IMR-90 (cell line): ENCODE measurements around the gene AK2. TPM values are rescaled to one million over a fixed set of nuclear protein-coding genes. Genes with fewer than 3 reads are reported as not detected.

Experiments
- ATAC-seq: fragments of 200-7000 bp; cut with Tn5 transposase; 2 replicates; pipeline ENCODE4 v1.9.1; 2020; ENCODE audit warnings: low read depth, mild to moderate bottlenecking, moderate library complexity
- BruUV-seq: library from RNA; stranded (reverse); fragments of 400-500 nt; replicated peaks from 2 replicates; lab custom pipeline; 2021; lab: Mats Ljungman, UMichigan
- CTCF ChIA-PET: fragments of 300-600 bp; formaldehyde crosslinking; extraction: SDS; loops from one replicate; lab custom pipeline; 2021; ENCODE audit warnings: antibody characterized with exemption; lab: Yijun Ruan, JAX
- POLR2A ChIA-PET: fragments of 300-600 bp; sonication (Branson Sonifier 250); formaldehyde crosslinking; loops from one replicate; lab custom pipeline; 2022; ENCODE audit warnings: antibody characterized with exemption; ENCODE audit not compliant: unreplicated experiment; lab: Charles Lee
- DNase-seq: peaks from one replicate; pipeline ENCODE4 v3.0.0; 2013
- H2AFZ ChIP-seq: replicated peaks from 2 replicates; pipeline ENCODE3; 2013; ENCODE audit warnings: low read length, mild to moderate bottlenecking; ENCODE audit not compliant: poor library complexity
- H2AK5ac ChIP-seq: 2 replicates; pipeline ENCODE4 v1.6.1; 2013; ENCODE audit warnings: low read depth, low read length, inconsistent platforms
- H2AK9ac ChIP-seq: replicated peaks from 2 replicates; pipeline ENCODE3; 2013; ENCODE audit warnings: mild to moderate bottlenecking, low read depth, low read length, moderate library complexity; ENCODE audit not compliant: poor library complexity
- H2BK120ac ChIP-seq: 2 replicates; pipeline ENCODE4 v1.6.1; 2013; ENCODE audit warnings: low read depth, low read length, inconsistent platforms
- H2BK15ac ChIP-seq: 3 replicates; pipeline ENCODE4 v1.6.1; 2013; ENCODE audit warnings: low read depth, low read length, inconsistent platforms
- H2BK20ac ChIP-seq: 2 replicates; pipeline ENCODE4 v1.6.1; 2013; ENCODE audit warnings: low read depth, mild to moderate bottlenecking, inconsistent platforms, low read length, moderate library complexity
- H2BK5ac ChIP-seq: 2 replicates; pipeline ENCODE4 v1.6.1; 2013; ENCODE audit warnings: mild to moderate bottlenecking, low read depth, low read length, inconsistent platforms; ENCODE audit not compliant: poor library complexity, severe bottlenecking
- H3K14ac ChIP-seq: replicated peaks from 2 replicates; pipeline ENCODE4 v1.6.1; 2013; ENCODE audit warnings: low read depth, low read length, inconsistent platforms
- H3K18ac ChIP-seq: 2 replicates; pipeline ENCODE4 v1.6.1; 2013; ENCODE audit warnings: low read depth, low read length, control low read depth
- H3K23ac ChIP-seq: 2 replicates; pipeline ENCODE4 v1.6.1; 2013; ENCODE audit warnings: low read depth, low read length, inconsistent platforms
- H3K27ac ChIP-seq: 2 replicates; pipeline ENCODE4 v1.5.1; 2013; ENCODE audit warnings: mild to moderate bottlenecking, control low read depth, low read length; ENCODE audit not compliant: insufficient read depth
- H3K27me3 ChIP-seq: 2 replicates; pipeline ENCODE4 v1.6.1; 2013; ENCODE audit warnings: low read length; ENCODE audit not compliant: control insufficient read depth, insufficient read depth
- H3K36me3 ChIP-seq: 2 replicates; pipeline ENCODE4 v1.6.1; 2013; ENCODE audit warnings: low read length, mixed read lengths; ENCODE audit not compliant: control insufficient read depth, insufficient read depth
- H3K4ac ChIP-seq: 2 replicates; pipeline ENCODE4 v1.6.1; 2013; ENCODE audit warnings: low read depth, low read length, inconsistent platforms
- H3K4me1 ChIP-seq: 2 replicates; pipeline ENCODE4 v1.6.1; 2013; ENCODE audit warnings: low read length, mixed read lengths; ENCODE audit not compliant: control insufficient read depth, insufficient read depth
- H3K4me2 ChIP-seq: 2 replicates; pipeline ENCODE4 v1.6.1; 2013; ENCODE audit warnings: low read depth, mild to moderate bottlenecking, control low read depth, low read length, moderate library complexity
- H3K4me3 ChIP-seq: 2 replicates; pipeline ENCODE4 v1.5.1; 2013; ENCODE audit warnings: low read depth, mild to moderate bottlenecking, control low read depth, low read length, moderate library complexity; ENCODE audit not compliant: insufficient read depth
- H3K56ac ChIP-seq: 2 replicates; pipeline ENCODE4 v1.6.1; 2013; ENCODE audit warnings: low read length, inconsistent platforms; ENCODE audit not compliant: insufficient read depth; ENCODE audit errors: extremely low read depth
- H3K79me1 ChIP-seq, 2 experiments: 2 replicates each; pipeline ENCODE4 v1.6.1; 2013; ENCODE audit warnings: low read length in 2 of 2, inconsistent platforms in 1 of 2, low read depth in 1 of 2
- H3K9ac ChIP-seq: 2 replicates; pipeline ENCODE4 v1.6.1; 2013; ENCODE audit warnings: low read depth, low read length, control low read depth
- H3K9me1 ChIP-seq: 2 replicates; pipeline ENCODE4 v1.6.1; 2013; ENCODE audit warnings: low read length, inconsistent platforms; ENCODE audit not compliant: insufficient read depth
- H3K9me3 ChIP-seq: 2 replicates; pipeline ENCODE4 v1.6.1; 2013; ENCODE audit warnings: low read length; ENCODE audit not compliant: control insufficient read depth, insufficient read depth
- H4K20me1 ChIP-seq: 2 replicates; pipeline ENCODE4 v1.6.1; 2013; ENCODE audit warnings: low read length, inconsistent platforms; ENCODE audit not compliant: insufficient read depth
- H4K5ac ChIP-seq: 2 replicates; pipeline ENCODE4 v1.6.1; 2013; ENCODE audit warnings: mild to moderate bottlenecking, low read depth, low read length, control low read depth
- H4K8ac ChIP-seq, 2 experiments: 2 replicates each; pipeline ENCODE4 v1.6.1; 2013; ENCODE audit warnings: low read depth in 2 of 2, low read length in 2 of 2, control low read depth in 1 of 2, inconsistent platforms in 1 of 2
- H4K91ac ChIP-seq: 2 replicates; pipeline ENCODE4 v1.6.1; 2013; ENCODE audit warnings: low read depth, low read length, inconsistent platforms; ENCODE audit not compliant: insufficient read depth
- CEBPB ChIP-seq: IDR thresholded peaks from 2 replicates; pipeline ENCODE4 v1.6.1; 2012; ENCODE audit warnings: low read depth, low read length, improper control_type of control experiment
- CHD1 ChIP-seq: IDR thresholded peaks from 2 replicates; pipeline ENCODE4 v1.6.1; 2012; ENCODE audit warnings: low read depth, low read length, improper control_type of control experiment
- FOS ChIP-seq: fragments of 150-350 bp; IDR thresholded peaks from 2 replicates; pipeline ENCODE4 v1.6.1; 2016; ENCODE audit warnings: low read depth, low read length
- MAFK ChIP-seq: IDR thresholded peaks from 2 replicates; pipeline ENCODE4 v1.6.1; 2012; ENCODE audit warnings: low read depth, low read length, improper control_type of control experiment
- MAZ ChIP-seq: IDR thresholded peaks from 2 replicates; pipeline ENCODE4 v1.6.1; 2012; ENCODE audit warnings: low read depth, mild to moderate bottlenecking, low read length, improper control_type of control experiment, moderate library complexity, borderline replicate concordance
- MXI1 ChIP-seq: IDR thresholded peaks from 2 replicates; pipeline ENCODE4 v1.6.1; 2012; ENCODE audit warnings: low read depth, mild to moderate bottlenecking, low read length, moderate library complexity, borderline replicate concordance
- NFE2L2 ChIP-seq: fragments of 150-350 bp; IDR thresholded peaks from 2 replicates; pipeline ENCODE4 v1.6.1; 2016; ENCODE audit warnings: low read depth, mild to moderate bottlenecking, low read length
- POLR2A ChIP-seq: IDR thresholded peaks from 2 replicates; pipeline ENCODE4 v1.6.1; 2012; ENCODE audit warnings: mild to moderate bottlenecking, low read depth, low read length
- RAD21 ChIP-seq: IDR thresholded peaks from 2 replicates; pipeline ENCODE4 v1.6.1; 2012; ENCODE audit warnings: low read length, improper control_type of control experiment
- RCOR1 ChIP-seq: IDR thresholded peaks from 2 replicates; pipeline ENCODE4 v1.6.1; 2012; ENCODE audit warnings: mild to moderate bottlenecking, low read length, improper control_type of control experiment; ENCODE audit not compliant: insufficient replicate concordance
- RFX5 ChIP-seq: IDR thresholded peaks from 2 replicates; pipeline ENCODE4 v1.8.0; 2012; ENCODE audit warnings: low read depth, mild to moderate bottlenecking, low read length, moderate library complexity
- WGBS, 2 experiments: methylation state at CpG; one replicate each; pipeline versions ENCODE4 v1.1.5 to v1.1.7; 2013; ENCODE audit warnings: missing lambda C conversion rate in 2 of 2; ENCODE audit not compliant: insufficient read length in 1 of 2; ENCODE audit errors: extremely low coverage in 2 of 2; 5-methylcytosine and 5-hydroxymethylcytosine counted together
- dilution Hi-C: fragments of 300-500 bp; cut with HindIII; formaldehyde crosslinking; loops from one replicate; pipeline ENCODE4 v1.14.3; 2018; ENCODE audit warnings: low sequenced_read_pairs; ENCODE audit not compliant: unreplicated experiment
- in situ Hi-C: fragments of 300-500 bp; cut with MboI; formaldehyde crosslinking; loops from 3 replicates; pipeline ENCODE4 v1.14.3; 2019; ENCODE audit warnings: low sequenced_read_pairs, inconsistent platforms, mixed read lengths
- intact Hi-C: fragments of 100-400 bp; cut with micrococcal nuclease; formaldehyde crosslinking; loops from 2 replicates; pipeline ENCODE4 v1.10.0; 2022
- polyA plus RNA-seq, 3 experiments: library from polyadenylated mRNA; depleted of rRNA; stranded (reverse); fragments of >200 nt; gene quantifications; 2 replicates each; pipeline ENCODE4 v1.2.3, GENCODE V29; 2012; ENCODE audit warnings: low replicate concordance in 1 of 3
- total RNA-seq: library from RNA; depleted of rRNA; stranded (reverse); fragments of >200 nt; gene quantifications from 2 replicates; pipeline ENCODE4 v1.2.3, GENCODE V29; 2012
- TF ChIP-seq, protein P1 (sequence below): conservative IDR thresholded peaks from 2 replicates; pipeline ENCODE4 v1.5.1; 2012; ENCODE audit warnings: mild to moderate bottlenecking, low read depth, low read length, improper control_type of control experiment
- TF ChIP-seq, protein P2 (sequence below): fragments of 150-350 bp; IDR thresholded peaks from 2 replicates; pipeline ENCODE4 v1.6.1; 2017; ENCODE audit warnings: mild to moderate bottlenecking, antibody characterized with exemption, low read length, low read depth

AK2 gene
- total and polyA plus RNA-seq, 2 of the 4 experiments (the other 2 are of a cell fraction): 118 to 203 TPM

DNA sequence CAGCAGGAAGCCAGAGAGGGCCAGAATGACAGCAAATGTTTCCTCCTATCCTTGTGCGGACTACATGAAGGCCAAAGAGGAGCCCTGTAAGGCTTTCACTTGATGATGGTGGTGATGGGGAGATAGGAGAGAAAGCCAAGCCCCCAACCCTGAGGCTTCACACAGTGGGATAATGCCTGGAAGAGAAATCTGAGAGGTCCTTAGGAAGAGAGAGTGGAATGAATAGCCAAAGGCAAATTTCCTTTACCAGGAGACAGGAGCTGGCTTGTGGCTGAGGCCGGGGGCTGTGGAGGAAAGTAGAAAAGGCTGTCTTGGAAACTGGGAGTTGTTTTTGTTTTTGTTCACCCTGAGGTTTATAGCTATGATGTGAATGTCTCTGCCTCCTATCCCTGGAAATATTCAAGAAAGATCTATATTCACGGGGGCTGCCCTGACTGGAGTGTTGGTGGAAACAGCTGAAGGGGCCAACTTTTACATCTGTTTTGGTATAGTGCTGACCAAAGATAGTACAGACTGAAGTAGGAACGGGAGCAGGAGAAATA is 59.1 kb downstream of the AK2 start:
- in situ Hi-C loops: no loop called here
- H3K4me1 ChIP-seq: peaks cover 11% of the 10 kb centered on the region
- dilution Hi-C loops: no loop called here
- no peaks in the 10 kb centered on the region for H3K36me3 ChIP-seq
- no peak overlapping the region for H2AK9ac ChIP-seq
- H2BK5ac ChIP-seq: no peak overlapping the region
- 80% methylated on average over 1 of the region's 4 CpGs; no CpG with 5 or more reads in 1 of the 2 experiments for WGBS, 2 experiments
- BruUV-seq: no TSS peak
- H3K4me3 ChIP-seq: no peak overlapping the region
- H3K56ac ChIP-seq: no peak overlapping the region
- H4K5ac ChIP-seq: no peak overlapping the region
- no peak overlapping the region for H4K8ac ChIP-seq
- no peak overlapping the region for H3K23ac ChIP-seq
- H3K9me3 ChIP-seq: no peaks in the 10 kb centered on the region
- H3K9me1 ChIP-seq: peaks cover 10% of the 10 kb centered on the region
- H3K14ac ChIP-seq: no peak overlapping the region
- no peak overlapping the region for H3K9ac ChIP-seq
- H3K4me2 ChIP-seq: no peak overlapping the region
- ATAC-seq (no peak), DNase-seq (no peak)
- H3K27me3 ChIP-seq: no peaks in the 10 kb centered on the region; the same call in 1 of the 2 replicates
- intact Hi-C loops: no loop called here
- no peak overlapping the region for H2BK120ac ChIP-seq
- no peak overlapping the region for H2AFZ ChIP-seq
- no peak overlapping the region for H3K4ac ChIP-seq
- no peaks in the 10 kb centered on the region; a peak in 1 of 4 replicates for H3K79me1 ChIP-seq
- CTCF ChIA-PET: no interaction called here
- POLR2A ChIA-PET: no interaction called here
- H4K91ac ChIP-seq: no peak overlapping the region
- H2BK15ac ChIP-seq: no peak overlapping the region
- no peak overlapping the region for H3K27ac ChIP-seq
- no peak for TF ChIP-seq FOS
- no peak for TF ChIP-seq MAZ
- no peak for TF ChIP-seq MAFK
- TF ChIP-seq RCOR1: no peak
- TF ChIP-seq CHD1: no peak
- TF ChIP-seq, protein P1, sequence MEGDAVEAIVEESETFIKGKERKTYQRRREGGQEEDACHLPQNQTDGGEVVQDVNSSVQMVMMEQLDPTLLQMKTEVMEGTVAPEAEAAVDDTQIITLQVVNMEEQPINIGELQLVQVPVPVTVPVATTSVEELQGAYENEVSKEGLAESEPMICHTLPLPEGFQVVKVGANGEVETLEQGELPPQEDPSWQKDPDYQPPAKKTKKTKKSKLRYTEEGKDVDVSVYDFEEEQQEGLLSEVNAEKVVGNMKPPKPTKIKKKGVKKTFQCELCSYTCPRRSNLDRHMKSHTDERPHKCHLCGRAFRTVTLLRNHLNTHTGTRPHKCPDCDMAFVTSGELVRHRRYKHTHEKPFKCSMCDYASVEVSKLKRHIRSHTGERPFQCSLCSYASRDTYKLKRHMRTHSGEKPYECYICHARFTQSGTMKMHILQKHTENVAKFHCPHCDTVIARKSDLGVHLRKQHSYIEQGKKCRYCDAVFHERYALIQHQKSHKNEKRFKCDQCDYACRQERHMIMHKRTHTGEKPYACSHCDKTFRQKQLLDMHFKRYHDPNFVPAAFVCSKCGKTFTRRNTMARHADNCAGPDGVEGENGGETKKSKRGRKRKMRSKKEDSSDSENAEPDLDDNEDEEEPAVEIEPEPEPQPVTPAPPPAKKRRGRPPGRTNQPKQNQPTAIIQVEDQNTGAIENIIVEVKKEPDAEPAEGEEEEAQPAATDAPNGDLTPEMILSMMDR: no peak
- TF ChIP-seq, protein P2, sequence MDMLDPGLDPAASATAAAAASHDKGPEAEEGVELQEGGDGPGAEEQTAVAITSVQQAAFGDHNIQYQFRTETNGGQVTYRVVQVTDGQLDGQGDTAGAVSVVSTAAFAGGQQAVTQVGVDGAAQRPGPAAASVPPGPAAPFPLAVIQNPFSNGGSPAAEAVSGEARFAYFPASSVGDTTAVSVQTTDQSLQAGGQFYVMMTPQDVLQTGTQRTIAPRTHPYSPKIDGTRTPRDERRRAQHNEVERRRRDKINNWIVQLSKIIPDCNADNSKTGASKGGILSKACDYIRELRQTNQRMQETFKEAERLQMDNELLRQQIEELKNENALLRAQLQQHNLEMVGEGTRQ: no peak
- no peak for TF ChIP-seq RAD21
- no peak for TF ChIP-seq RFX5
- no peak for TF ChIP-seq NFE2L2
- no peak for TF ChIP-seq POLR2A
- TF ChIP-seq MXI1: no peak
- no peak for TF ChIP-seq CEBPB
- H2BK20ac ChIP-seq: no peak overlapping the region
- no peak overlapping the region for H3K18ac ChIP-seq
- H4K20me1 ChIP-seq: no peaks in the 10 kb centered on the region
- no peak overlapping the region for H2AK5ac ChIP-seq
